HepG2 (cell line): ENCODE data around the gene PET100. TPM values are rescaled to one million over a fixed set of nuclear protein-coding genes. Genes with fewer than 3 reads are reported as not detected.

Experiments
- ATAC-seq: fragments of 200-7000 bp; cut with Tn5 transposase; 3 replicates; pipeline ENCODE4 v1.9.1; 2020; ENCODE audit warnings: mild to moderate bottlenecking, moderate library complexity
- BruUV-seq: library from RNA; stranded (reverse); fragments of 400-500 nt; replicated peaks from 2 replicates; lab custom pipeline; 2021; lab: Mats Ljungman, UMichigan
- CTCF ChIA-PET: fragments of 300-600 bp; formaldehyde crosslinking; extraction: SDS; loops from one replicate; lab custom pipeline; 2021; ENCODE audit warnings: low total read pairs, inconsistent platforms, low intra/inter-chr PET ratio; lab: Yijun Ruan, JAX
- POLR2A ChIA-PET: fragments of 350-600 bp; sonication (Branson Sonifier 250); formaldehyde crosslinking; loops from one replicate; lab custom pipeline; 2020; ENCODE audit warnings: antibody characterized with exemption, inconsistent platforms; lab: Yijun Ruan, JAX
- DNase-seq: peaks from one replicate; pipeline ENCODE4 v3.0.0-alpha.2; 2015; ENCODE audit warnings: low spot score
- FAIRE-seq: peaks from 3 replicates; lab custom pipeline; 2011; peaks lifted over from hg19 to GRCh38; lab: Jason Lieb, UNC
- H2AFZ ChIP-seq: one replicate; pipeline ENCODE4 v1.6.1; 2011; ENCODE audit warnings: low read length, inconsistent platforms
- H3K27ac ChIP-seq: fragments of 300-600 bp; 3 replicates; pipeline ENCODE4 v1.8.0; 2011; ENCODE audit warnings: mixed run types, mild to moderate bottlenecking, mixed read lengths, low read length, inconsistent platforms; ENCODE audit not compliant: insufficient read depth; ENCODE audit errors: extremely low read length
- H3K27me3 ChIP-seq, 2 experiments: fragments of 200-600 bp in 1 of 2; 2 replicates in 1 of 2; 3 replicates in 1 of 2; pipeline versions ENCODE4 v1.6.0 to v1.8.0; 2011; ENCODE audit warnings: low read length in 2 of 2, mild to moderate bottlenecking in 2 of 2, moderate library complexity in 2 of 2, inconsistent platforms in 1 of 2; ENCODE audit not compliant: insufficient read depth in 2 of 2, control insufficient read depth in 1 of 2
- H3K36me3 ChIP-seq, 2 experiments: fragments of 200-600 bp in 1 of 2; replicated peaks in 1 of 2; 2 replicates in 1 of 2; 3 replicates in 1 of 2; pipeline versions ENCODE4 v1.5.1 to v1.8.0; 2011; ENCODE audit warnings: low read length in 2 of 2, inconsistent platforms in 1 of 2; ENCODE audit not compliant: insufficient read depth in 2 of 2, control insufficient read depth in 1 of 2
- H3K4me1 ChIP-seq: 2 replicates; pipeline ENCODE4 v1.5.1; 2012; ENCODE audit warnings: low read length, inconsistent platforms; ENCODE audit not compliant: insufficient read depth
- H3K4me2 ChIP-seq: 2 replicates; pipeline ENCODE4 v1.6.0; 2011; ENCODE audit warnings: low read depth, low read length, inconsistent platforms
- H3K4me3 ChIP-seq, 3 experiments: fragments of 200-600 bp in 1 of 3; sonication (generic), shearing (Covaris generic) in 1 of 3; replicated peaks in 1 of 3; 2 replicates each; pipeline ENCODE4 v1.5.1; 2011 to 2016; ENCODE audit warnings: low read length in 3 of 3, inconsistent platforms in 2 of 3, low read depth in 2 of 3, mild to moderate bottlenecking in 2 of 3, control low read depth in 1 of 3, mixed read lengths in 1 of 3; ENCODE audit not compliant: insufficient read depth in 1 of 3
- H3K79me2 ChIP-seq: one replicate; pipeline ENCODE4 v1.6.1; 2011; ENCODE audit warnings: low read length, inconsistent platforms; ENCODE audit not compliant: insufficient read depth
- H3K9ac ChIP-seq: 2 replicates; pipeline ENCODE4 v1.6.0; 2011; ENCODE audit warnings: mild to moderate bottlenecking, low read depth, low read length, inconsistent platforms; ENCODE audit not compliant: insufficient read depth
- H3K9me3 ChIP-seq: 2 replicates; pipeline ENCODE4 v1.5.1; 2012; ENCODE audit warnings: mild to moderate bottlenecking, low read length
- H4K20me1 ChIP-seq: 2 replicates; pipeline ENCODE4 v1.6.0; 2011; ENCODE audit warnings: inconsistent platforms, mild to moderate bottlenecking, low read length, moderate library complexity; ENCODE audit not compliant: insufficient read depth
- FOSL2 ChIP-seq: sonication (generic); formaldehyde crosslinking; IDR thresholded peaks from 2 replicates; pipeline ENCODE4 v1.4.0; 2020; ENCODE audit warnings: missing genetic modification reagents
- FOXO4 ChIP-seq: sonication (generic); formaldehyde crosslinking; conservative IDR thresholded peaks from 2 replicates; pipeline ENCODE4 v1.8.1; 2023; ENCODE audit warnings: missing genetic modification reagents
- HHEX ChIP-seq: IDR thresholded peaks from 2 replicates; pipeline ENCODE4 v1.6.1; 2016; ENCODE audit warnings: control low read depth
- MATR3 ChIP-seq: sonication (generic); formaldehyde crosslinking; IDR thresholded peaks from 2 replicates; pipeline ENCODE4 v1.4.0; 2020; ENCODE audit warnings: missing genetic modification reagents
- MTF2 ChIP-seq: sonication (generic); formaldehyde crosslinking; IDR thresholded peaks from 2 replicates; pipeline ENCODE4 v1.5.0; 2020; ENCODE audit warnings: missing genetic modification reagents, borderline replicate concordance
- ZNF318 ChIP-seq: sonication (generic); formaldehyde crosslinking; IDR thresholded peaks from 2 replicates; pipeline ENCODE4 v1.4.0; 2020; ENCODE audit warnings: mild to moderate bottlenecking, missing genetic modification reagents
- ZNF460 ChIP-seq: sonication (generic); formaldehyde crosslinking; IDR thresholded peaks from 2 replicates; pipeline ENCODE4 v1.5.1; 2020; ENCODE audit warnings: missing genetic modification reagents, mild to moderate bottlenecking, borderline replicate concordance
- WGBS: methylation state at CpG from one replicate; pipeline ENCODE4 v1.1.6; 2017; ENCODE audit warnings: low lambda C conversion rate; 5-methylcytosine and 5-hydroxymethylcytosine counted together
- in situ Hi-C: cut with HindIII; loops from 2 replicates; pipeline ENCODE4 v1.10.0; 2017; ENCODE audit warnings: low pct_unique_long_range_greater_than_20kb; ENCODE audit not compliant: extremely low pct_ligation_motif_present
- intact Hi-C: fragments of 100-400 bp; cut with micrococcal nuclease; formaldehyde crosslinking; loops from one replicate; pipeline ENCODE4 v1.10.0; 2022; ENCODE audit not compliant: unreplicated experiment
- polyA plus RNA-seq, 8 experiments: library from polyadenylated mRNA; depleted of rRNA in 3 of 8; stranded (reverse) in 7 of 8; unstranded in 1 of 8; fragments of >200 nt; fragmentation: Illumina TruSeq in 4 of 8; extraction: Trizol in 4 of 8; gene quantifications; 2 replicates each; pipeline versions ENCODE4 v1.2.1 to v1.2.3, GENCODE V29; 2011 to 2016; ENCODE audit warnings: low read depth in 4 of 8, missing spikeins in 1 of 8, mixed read lengths in 1 of 8; ENCODE audit not compliant: insufficient read depth in 1 of 8
- total RNA-seq, 5 experiments: library from RNA; depleted of rRNA; stranded (reverse); fragments of >200 nt; fragmentation: Illumina TruSeq; extraction: Trizol; gene quantifications; 2 replicates each; pipeline ENCODE4 v1.2.3, GENCODE V29; 2016; ENCODE audit warnings: low read depth in 1 of 5
- TF ChIP-seq, protein P1 (sequence below): sonication (generic); formaldehyde crosslinking; IDR thresholded peaks from 2 replicates; pipeline ENCODE4 v1.4.0; 2020; ENCODE audit warnings: low read depth, missing genetic modification reagents

The PET100 gene
- total and polyA plus RNA-seq, 2 of the 13 experiments (the other 11 are each of a cell fraction or from before 2014, with no cell fraction given) = 22.3 to 66.5 TPM

DNA sequence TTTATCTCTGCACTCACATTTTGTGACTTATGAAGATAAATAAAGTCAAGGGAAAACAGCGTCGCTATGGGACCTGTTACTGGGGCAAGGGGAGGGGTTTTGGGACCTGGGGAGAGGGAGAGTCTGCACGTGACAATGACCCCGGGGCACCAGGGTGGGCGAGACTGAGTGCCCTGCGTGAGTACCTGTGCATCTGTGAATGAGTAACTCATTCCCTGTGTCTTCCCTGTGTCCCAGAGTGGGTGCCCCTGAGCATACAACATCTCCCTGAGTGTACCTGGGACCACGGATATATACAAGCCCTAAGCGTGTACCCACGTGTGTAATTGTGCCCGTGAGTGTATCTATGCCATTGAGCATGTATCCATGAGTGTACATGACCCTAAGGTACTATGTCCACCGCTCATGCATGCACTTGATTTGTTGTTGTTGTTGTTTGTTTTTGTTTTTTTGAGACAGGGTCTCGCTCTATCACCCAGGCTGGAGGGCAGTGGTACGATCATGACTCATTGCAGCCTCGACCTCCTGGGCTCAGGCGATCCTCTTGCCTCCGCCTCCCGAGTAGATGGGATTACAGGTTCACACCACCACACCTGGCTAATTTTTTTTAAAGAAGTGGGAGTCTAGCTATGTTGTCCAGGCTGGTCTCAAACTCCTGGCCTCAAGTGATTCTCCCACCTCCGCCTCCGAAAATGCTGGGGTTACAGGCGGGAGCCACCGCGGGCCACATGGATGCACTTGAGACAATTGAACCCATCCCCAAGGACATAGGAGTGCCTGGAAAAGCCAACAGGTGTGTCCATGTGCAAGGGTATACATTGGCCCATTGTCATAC, 50.4 kb downstream of the PET100 start:
- WGBS = 8% methylated on average over 21 of the region's 22 CpGs
- Histone ChIP-seq H3K9ac (peak overlapping the region; percentile 24; the same call in 1 of the 2 replicates), H3K4me2 (peak overlapping the region; percentile 92), H4K20me1 (no peaks in the 10 kb centered on the region), H3K27ac (no peak overlapping the region), H3K4me1 (peaks cover 36% of the 10 kb centered on the region), H3K27me3 (peaks cover 3 to 20% of the 10 kb centered on the region in 2 experiments; a peak in 2 of 5 replicates), H3K9me3 (no peaks in the 10 kb centered on the region), H2AFZ (no peak overlapping the region), H3K4me3 (peak overlapping the region; percentile 85 to 99 (median 97); a peak in 5 of 6 replicates), H3K79me2 (peaks cover 5% of the 10 kb centered on the region), H3K36me3 (0 out of 5 replicates have a peak, but pooled peaks cover 0 to 2% of the 10 kb centered on the region in 2 experiments)
- intact Hi-C loops = loop anchor here (2.0 kb wide), 1 partner anchor 119 kb away; no protein-coding TSS in a partner anchor
- BruUV-seq = no TSS peak
- ChIA-PET POLR2A (interaction anchor here (0.7 to 1.2 kb wide), 2 partner anchors 43 to 112 kb away, joined by 4 read pairs; no protein-coding TSS in a partner anchor), CTCF (interaction anchor here (2.8 to 3.1 kb wide), 2 partner anchors 28 to 111 kb away, joined by 13 to 34 read pairs; no protein-coding TSS in a partner anchor)
- no peak for FAIRE-seq
- no peak for ATAC-seq
- DNase-seq = no peak
- in situ Hi-C loops = loop anchor here (5.0 to 10.0 kb wide), 2 partner anchors 115 to 118 kb away; no protein-coding TSS in a partner anchor
- no peak for TF ChIP-seq HHEX (CRISPR knock-in tag)
- TF ChIP-seq MTF2 = peak; percentile 79; the same call in 1 of the 2 replicates
- TF ChIP-seq ZNF460 (CRISPR knock-in tag) = peak; percentile 53; the same call in 1 of the 2 replicates
- TF ChIP-seq MATR3 = no peak
- 0 out of 2 replicates have a peak, but pooled peaks have one; percentile 3 for TF ChIP-seq FOSL2 (CRISPR knock-in tag)
- TF ChIP-seq FOXO4 = 0 out of 2 replicates have a peak, but pooled peaks have one; percentile 21
- TF ChIP-seq, protein P1, sequence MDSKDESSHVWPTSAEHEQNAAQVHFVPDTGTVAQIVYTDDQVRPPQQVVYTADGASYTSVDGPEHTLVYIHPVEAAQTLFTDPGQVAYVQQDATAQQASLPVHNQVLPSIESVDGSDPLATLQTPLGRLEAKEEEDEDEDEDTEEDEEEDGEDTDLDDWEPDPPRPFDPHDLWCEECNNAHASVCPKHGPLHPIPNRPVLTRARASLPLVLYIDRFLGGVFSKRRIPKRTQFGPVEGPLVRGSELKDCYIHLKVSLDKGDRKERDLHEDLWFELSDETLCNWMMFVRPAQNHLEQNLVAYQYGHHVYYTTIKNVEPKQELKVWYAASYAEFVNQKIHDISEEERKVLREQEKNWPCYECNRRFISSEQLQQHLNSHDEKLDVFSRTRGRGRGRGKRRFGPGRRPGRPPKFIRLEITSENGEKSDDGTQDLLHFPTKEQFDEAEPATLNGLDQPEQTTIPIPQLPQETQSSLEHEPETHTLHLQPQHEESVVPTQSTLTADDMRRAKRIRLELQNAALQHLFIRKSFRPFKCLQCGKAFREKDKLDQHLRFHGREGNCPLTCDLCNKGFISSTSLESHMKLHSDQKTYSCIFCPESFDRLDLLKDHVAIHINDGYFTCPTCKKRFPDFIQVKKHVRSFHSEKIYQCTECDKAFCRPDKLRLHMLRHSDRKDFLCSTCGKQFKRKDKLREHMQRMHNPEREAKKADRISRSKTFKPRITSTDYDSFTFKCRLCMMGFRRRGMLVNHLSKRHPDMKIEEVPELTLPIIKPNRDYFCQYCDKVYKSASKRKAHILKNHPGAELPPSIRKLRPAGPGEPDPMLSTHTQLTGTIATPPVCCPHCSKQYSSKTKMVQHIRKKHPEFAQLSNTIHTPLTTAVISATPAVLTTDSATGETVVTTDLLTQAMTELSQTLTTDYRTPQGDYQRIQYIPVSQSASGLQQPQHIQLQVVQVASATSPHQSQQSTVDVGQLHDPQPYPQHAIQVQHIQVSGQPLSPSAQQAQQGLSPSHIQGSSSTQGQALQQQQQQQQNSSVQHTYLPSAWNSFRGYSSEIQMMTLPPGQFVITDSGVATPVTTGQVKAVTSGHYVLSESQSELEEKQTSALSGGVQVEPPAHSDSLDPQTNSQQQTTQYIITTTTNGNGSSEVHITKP (CRISPR knock-in tag) = no peak
- no peak for TF ChIP-seq ZNF318 (CRISPR knock-in tag)
